GM18507 (cell line): ENCODE measurements around the gene STKLD1.
"Not testable (repeated sequence)": the region's sequence is repeated elsewhere in the genome, so short reads cannot be mapped to it uniquely, and the experiment has no call there.

Experiments
- DNase-seq: peaks from one replicate; pipeline ENCODE4 v3.0.0; 2011; ENCODE audit warnings: low read depth; ENCODE audit not compliant: insufficient read length; ENCODE audit errors: extremely low spot score
- FAIRE-seq: peaks from 2 replicates; lab custom pipeline; 2011; peaks lifted over from hg19 to GRCh38; lab: Jason Lieb, UNC

Gene STKLD1

DNA sequence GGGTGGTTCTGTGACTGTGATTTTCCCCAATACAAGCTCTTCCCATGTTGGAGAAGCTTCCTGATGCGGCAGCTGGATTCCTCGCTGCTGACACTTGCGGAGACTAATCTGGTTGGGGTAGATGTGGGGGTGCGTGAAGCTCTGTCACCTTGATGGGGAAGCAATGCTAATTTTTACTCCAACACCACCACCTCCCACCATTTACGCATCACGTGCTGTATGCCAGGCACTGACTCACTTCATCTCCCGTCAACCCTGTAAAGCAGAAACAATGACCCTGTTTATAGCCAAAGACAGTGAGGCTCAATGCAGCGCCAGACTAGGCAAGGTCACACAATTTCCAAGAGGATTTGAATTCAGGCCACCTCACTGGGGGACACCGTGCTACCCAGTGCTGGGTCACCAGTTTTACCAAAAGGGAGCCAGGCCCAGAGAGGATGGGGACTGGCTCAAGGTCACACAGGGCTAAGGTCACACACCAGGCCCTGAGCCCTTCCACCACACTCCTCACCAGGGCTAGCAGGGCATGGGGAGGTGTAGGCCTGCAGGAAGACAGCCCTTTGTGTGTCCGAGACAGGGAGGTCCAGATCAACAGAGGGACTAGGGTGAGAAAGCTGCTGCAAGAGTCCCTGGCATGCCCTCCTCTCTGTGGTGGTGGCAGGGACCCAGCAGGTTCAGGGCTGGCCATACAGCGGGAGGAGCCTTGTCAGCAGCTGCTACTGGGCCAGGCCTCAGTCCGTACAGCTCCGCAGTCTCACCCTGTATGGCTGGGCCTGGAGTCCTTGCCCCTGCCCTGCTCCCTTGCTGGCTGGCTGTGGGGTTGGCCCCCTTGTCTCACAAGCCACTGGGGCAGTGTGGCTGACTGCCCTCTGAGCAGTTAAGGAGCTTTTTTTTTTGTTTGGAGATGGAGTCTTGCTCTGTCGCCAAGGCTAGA is 3.3 kb downstream of the STKLD1 start:
- DNase-seq, result no peak
- no peak for FAIRE-seq

DNA sequence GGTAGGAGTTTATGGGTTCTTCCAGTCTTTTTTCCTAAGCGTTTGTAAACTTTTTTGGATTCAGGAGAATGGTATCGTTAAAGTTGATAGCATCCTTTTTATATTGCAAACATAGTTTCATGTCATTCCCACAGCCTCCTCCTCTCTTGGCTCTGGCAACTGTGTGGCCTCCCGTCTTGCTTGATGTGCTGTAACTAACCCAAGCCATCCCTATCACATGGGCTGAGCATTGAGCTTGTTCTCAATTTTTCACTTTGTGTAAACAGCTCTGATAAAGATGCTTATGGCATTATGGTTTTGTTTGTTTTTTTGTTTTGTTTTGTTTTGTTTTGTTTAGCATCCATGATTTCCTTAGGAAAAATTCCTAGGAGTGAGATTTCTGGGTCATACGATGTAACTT is 4.6 kb downstream of the STKLD1 start:
- no peak for FAIRE-seq
- no peak for DNase-seq

DNA sequence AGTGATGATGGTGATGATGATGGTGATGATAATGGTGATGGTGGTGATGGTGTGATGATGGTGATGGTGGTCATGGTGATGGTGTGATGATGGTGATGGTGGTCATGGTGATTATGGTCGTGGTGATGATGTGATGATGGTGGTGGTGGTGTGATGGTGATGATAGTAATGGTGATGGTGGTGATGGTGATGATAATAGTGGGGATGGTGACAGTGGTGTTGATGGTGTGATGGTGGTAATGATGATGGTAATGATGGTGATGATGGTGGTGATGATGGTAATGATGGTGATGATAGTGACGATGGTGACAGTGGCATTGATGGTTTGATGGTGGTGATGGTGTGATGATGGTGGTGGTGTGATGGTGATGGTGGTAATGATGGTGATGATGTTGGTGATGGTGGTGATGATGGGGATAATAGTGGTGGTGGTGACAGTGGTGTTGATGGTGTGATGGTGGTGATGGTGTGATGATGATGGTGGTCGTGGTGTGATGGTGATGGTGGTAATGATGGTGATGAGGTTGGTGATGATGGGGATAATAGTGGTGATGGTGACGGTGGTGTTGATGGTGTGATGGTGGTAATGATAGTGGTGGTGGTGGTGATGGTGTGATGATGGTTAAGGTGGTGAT is 6.5 kb downstream of the STKLD1 start:
- DNase-seq, result no peak
- no peak for FAIRE-seq

DNA sequence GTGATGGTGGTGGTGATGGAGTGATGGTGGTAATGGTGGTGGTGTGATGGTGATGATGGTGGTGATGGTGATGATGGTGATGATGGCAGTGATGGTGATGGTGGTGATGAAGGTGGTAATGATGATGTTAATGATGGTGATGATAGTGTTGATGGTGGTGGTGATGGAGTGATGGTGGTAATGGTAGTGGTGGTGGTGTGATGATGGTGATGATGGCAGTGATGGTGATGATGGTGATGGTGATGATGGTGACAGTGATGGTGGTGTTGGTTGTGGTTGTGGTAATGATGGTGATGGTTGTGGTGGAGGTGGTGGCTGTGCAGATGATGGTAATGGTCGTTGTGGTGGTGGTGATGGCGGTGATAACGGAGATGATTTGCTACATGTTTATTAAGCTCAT is 7.3 kb downstream of the STKLD1 start:
- FAIRE-seq, result no peak

DNA sequence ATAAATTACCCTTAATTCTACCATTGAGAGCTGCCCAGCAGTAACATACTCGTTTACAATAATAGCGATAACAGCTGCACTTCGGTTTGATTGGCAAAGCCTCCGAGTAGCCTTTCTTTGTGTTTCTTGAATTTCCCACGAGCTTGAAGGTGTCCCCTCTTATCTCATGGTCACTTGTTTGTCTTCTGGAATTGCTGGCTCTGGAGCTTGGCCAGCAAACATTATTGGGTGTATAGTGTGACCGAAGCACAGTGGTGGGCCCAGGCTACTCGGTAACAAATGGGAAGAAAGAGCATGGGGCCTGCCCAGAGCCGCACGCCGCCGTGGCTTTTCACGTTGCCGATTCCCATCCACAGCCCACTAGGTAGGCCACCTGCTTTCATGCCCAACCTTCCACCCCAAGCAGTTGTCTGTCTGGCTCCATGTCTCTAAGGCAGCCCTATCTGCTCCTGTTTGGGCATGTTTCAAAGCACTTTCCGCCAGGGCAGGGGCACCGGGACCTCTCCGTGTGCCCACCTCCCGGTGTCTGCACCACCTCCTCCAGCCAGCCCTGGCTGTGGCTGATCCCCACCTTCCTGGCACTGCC is 8.7 kb downstream of the STKLD1 start:
- DNase-seq (no peak), FAIRE-seq (no peak)

More for the DNA sequence above, 7.3 kb downstream of the STKLD1 start:
- DNase-seq, result no peak

DNA sequence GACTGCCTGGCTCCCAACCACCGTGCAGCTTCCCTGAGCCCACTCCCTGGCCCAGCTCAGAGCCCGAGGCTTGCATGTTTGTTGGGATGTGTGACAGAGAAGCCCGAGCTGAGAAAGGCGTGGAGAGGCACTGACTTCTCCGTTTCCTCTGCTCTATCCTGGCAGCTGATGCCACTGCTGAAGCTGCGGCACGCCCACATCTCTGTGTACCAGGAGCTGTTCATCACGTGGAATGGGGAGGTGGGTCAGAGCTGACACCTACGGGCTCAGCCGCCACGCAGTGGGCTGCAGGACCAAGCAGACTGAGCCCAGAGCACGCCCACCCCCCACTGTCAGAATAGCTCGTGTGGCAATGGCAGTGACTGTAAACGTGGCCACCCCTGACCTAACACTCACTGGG is 9.3 kb downstream of the STKLD1 start:
- FAIRE-seq (no peak), DNase-seq (no peak)

DNA sequence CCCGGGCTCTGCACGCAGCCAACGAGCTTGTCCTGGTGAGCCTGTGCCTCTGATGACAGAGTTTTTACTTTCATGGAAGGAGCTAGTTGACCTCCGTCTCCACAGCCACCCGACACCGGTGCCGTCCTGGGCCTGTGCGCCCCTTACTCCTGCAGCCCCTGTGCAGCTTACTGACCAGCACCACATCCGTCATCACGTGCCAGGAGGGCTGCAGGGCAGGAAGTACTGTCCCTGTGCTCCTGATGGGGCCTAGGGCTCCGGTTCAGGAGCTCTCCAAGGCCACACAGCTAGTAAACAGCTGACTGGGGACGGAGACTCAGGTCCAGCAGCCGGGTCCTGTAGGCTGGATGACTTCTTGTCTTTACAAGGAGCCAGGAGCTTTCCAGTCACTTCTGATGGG is 10.2 kb downstream of the STKLD1 start:
- FAIRE-seq (no peak), DNase-seq (no peak)

DNA sequence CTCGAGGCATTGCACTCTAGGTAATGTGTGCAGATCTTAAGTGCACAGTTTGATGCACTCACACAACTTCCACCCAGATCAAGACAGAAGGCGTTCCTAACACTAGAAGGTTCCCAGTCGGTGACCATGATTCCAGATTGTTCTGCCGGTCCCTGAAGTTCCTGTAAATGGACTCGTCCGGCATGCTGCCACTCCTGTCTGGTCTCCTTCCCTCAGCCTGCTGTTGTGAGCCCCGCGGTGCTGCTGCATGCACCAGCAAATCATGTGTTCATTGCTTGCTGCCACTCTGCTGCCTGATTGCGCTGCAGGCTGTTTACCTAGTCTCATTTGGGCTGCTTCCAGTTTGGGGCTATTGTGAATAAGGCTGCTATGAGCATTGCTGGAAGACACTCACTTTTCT is 11.5 kb downstream of the STKLD1 start:
- FAIRE-seq, result no peak
- no peak for DNase-seq

DNA sequence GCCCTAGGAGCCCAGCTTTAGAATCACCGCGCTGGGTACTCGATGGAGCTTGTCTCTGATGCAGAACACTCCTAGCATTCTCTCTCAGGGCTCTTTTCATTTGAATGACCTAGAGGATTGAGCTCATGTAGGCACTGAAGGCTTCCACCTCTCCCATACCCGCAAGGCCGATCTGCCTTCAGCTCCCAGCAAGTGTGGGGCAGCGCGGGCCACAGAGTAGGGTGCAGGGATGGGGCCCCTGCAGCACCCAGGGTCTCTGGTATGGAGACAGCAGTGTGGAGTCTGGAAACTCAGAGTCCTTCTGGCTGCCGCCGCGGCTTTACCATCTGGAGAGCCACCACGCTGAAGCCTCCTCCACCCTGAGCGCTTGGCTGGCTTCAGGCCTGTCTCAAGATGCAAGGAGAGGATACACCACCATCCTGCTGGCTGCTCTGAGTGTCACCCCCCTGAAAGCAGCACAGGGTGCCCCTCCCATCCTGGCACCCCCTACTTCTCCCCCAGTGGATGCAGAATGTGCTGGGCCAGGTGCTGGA is 12.9 kb downstream of the STKLD1 start:
- FAIRE-seq (no peak), DNase-seq (no peak)

DNA sequence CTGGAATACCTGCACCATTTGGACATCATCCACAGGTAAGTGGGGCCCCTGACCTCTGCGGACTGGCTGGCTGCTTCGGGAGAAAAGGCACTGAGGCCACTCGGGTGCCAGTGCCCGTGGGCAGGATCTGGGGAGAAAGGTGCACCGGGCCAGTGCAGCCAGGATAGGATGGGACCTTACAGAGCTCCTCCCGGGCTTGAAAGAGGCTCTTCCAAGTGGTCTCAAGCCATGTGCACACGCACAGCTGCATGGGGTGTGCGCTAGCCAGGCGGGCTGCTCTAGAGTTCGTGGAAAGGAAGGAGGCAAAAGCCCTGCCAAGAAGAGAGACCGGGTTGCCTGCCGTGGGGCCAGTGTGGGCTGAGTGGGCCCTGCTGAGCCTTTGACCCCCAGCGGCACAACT is 13.4 kb downstream of the STKLD1 start:
- DNase-seq (no peak), FAIRE-seq (no peak)

DNA sequence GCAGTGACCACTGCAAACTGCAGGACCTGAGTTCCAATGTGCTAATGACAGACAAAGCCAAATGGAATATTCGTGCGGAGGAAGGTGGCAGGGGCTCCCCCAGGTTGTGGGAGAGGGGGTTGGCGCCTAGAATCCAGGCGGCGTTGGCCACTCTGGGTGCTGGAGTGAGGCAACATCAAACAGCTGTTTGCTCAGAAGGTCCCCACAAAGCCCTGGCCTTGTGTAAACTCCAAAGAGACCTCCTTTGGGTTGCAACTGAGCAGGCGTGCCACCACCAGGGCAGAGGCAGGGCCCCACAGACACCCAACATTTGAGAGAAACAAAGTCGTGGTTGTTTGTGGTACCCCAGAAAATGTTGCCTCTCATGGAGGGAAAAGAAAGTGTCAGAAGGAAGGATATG is 14.5 kb downstream of the STKLD1 start:
- DNase-seq, result no peak
- FAIRE-seq, result no peak

DNA sequence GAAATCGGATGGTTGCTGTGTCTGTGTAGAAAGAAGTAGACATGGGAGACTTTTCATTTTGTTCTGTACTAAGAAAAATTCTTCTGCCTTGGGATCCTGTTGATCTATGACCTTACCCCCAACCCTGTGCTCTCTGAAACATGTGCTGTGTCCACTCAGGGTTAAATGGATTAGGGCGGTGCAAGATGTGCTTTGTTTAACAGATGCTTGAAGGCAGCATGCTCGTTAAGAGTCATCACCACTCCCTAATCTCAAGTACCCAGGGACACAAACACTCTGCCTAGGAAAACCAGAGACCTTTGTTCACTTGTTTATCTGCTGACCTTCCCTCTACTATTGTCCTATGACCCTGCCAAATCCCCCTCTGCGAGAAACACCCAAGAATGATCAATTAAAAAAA is 15.3 kb downstream of the STKLD1 start:
- FAIRE-seq, result not testable (repeated sequence)

DNA sequence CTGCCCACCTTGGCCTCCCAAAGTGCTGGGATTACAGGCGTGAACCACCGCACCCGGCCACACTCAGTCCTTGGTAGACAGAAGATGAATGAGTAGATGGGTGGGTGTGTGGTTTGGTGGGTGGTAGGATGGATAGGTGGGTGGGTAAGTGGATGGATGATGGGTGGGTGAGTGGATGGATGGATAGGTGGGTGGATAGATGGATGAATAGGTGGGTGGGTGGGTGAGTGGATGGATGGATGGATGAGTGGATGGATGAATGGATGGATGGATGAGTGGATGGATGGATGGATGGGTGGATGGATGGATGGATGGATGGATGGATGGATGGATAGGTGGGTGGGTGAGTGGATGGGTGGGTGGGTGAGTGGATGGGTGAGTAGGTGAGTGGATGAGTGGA is 16.1 kb downstream of the STKLD1 start:
- not testable (repeated sequence) for FAIRE-seq, DNase-seq

More for the DNA sequence above, 15.3 kb downstream of the STKLD1 start:
- not testable (repeated sequence) for DNase-seq

DNA sequence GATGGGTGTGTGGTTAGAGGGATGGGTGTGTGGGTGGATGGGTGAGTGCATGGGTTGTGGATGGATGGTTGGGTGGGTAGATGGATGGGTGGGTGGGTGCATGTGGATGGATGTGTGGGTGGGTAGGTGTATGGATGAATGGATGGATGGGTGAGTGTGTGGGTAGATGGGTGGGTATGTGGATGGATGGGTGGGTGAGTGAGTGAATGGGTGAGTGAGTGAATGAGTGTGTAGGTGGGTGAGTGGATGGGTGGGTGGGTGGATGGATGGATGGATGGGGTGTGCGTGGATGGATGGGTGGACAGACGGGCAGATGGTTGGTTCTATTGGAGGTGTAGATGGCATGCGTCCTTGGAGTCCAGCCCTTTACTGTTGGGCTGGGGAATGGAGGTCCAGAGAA is 17.2 kb downstream of the STKLD1 start:
- DNase-seq, result no peak
- FAIRE-seq, result no peak

DNA sequence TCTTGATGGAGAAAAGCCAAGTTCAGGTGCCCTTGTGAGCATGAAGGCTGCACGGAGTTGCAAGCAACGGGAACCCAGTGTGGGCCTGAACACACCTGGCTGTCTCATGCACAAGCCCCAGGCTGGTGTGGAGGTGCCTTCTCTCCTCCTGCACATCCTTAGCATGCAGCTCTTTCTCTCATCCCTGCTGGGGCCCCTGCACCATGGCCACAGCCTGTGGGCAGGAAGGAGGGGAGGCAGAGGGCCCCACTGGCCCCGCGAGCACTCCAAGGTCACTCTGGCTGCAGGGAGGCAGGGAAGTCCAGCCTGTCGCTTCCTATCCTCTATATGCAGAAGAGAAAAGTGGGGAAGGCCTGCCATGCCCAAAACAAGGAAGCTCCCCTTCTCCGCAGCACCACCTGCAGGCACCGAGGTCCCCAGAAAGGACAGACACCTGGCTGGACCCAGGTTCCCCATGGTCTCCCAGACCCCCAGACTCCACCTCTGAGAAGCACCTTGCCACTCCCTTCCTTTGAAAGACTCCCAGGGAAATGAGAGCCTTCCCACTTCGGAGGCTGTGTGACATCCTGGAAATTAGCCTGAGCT is 18.6 kb downstream of the STKLD1 start:
- DNase-seq (no peak), FAIRE-seq (no peak)

DNA sequence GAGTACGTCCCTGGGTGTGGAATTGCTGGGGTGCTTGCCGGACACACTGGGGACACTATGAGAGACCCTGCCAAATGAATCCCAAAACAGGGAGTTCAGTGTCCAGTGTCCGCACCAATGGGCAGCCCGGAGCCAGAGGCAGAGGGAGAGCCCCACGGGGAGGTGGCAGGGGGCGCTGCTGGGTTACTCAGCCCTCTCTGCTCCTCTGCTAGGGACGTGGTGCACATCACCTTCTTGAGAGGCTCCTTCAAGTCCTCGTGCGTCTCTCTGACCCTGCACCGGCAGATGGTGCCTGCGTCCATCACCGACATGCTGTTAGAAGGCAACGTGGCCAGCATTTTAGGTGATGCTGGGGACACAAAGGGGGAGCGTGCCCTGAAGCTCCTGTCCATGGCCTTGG is 20.8 kb downstream of the STKLD1 start:
- FAIRE-seq (no peak), DNase-seq (no peak)

DNA sequence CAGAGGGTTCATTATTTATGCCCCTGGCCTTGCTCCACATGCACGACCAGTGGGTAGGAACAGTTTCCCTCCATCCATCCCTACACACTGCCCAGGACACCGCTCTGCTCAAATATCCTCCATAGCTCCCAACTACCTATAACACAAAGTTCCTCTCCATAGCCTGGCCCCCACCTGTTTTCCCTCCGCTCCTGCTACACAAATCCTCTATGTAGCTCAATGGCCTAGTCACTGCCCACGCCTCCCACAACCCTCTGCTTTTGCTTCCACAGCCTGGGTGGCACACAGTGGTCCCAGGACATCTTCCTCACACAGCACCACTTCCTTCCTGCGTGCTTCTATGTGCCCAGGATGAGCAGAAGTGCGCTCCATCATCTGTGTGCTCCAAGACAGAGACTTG is 21.2 kb downstream of the STKLD1 start:
- FAIRE-seq (no peak), DNase-seq (no peak)

DNA sequence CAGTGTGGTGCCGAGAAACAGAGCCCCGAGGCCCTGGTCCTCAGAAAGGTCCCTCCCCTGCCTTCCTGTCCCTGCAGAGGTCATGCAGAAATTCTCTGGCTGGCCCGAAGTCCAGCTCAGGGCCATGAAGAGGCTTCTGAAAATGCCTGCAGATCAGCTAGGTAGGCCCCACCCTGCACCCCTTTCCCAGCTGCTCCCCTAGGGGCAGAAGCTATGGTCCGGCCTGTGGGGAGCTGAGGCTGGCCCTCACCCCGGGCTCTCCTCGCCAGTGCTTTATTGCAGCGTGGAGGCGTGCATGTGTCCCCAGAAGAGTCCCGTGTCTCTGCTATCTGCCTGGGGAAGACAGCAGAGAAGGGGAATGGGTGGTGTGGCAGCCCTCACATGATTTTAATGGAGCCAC is 21.7 kb downstream of the STKLD1 start:
- DNase-seq (no peak), FAIRE-seq (no peak)

DNA sequence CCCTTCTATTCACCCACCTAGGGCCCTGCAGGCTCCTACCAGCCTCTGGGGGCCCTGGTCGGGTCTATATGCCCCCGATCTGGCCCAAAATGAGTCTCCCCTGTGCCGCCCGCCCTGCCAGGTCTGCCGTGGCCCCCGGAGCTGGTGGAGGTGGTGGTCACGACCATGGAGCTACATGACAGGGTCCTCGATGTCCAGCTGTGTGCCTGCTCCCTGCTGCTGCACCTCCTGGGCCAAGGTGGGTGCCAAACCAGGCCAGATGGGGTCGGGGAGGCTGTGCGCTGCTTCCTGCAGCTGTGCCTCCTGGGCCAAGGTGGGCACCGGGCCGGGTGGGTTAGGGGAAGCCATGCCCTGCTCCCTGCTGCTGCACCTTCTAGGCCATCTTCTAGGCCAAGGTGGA is 24.1 kb downstream of the STKLD1 start:
- FAIRE-seq, result no peak

DNA sequence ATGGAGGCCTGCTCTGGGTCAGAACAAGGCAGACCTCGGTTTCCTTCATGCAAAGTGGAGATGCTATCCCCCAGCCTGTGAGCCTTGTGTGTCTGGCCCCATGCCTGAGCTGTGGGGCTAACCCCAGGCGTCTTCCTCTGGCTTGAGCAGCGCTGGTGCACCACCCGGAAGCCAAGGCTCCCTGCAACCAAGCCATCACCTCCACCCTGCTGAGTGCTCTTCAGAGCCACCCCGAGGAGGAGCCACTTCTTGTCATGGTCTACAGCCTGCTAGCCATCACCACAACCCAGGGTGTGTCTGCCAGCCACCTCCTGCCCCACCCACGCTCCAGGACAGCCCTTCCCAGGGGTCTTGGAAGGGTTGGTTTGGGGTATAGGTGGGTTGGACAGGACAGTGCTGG is 25.4 kb downstream of the STKLD1 start:
- FAIRE-seq, result no peak
- no peak for DNase-seq

More for the DNA sequence above, 24.1 kb downstream of the STKLD1 start:
- DNase-seq, result no peak
